ENCODE results near the gene GHRHR. TPM values are rescaled to one million over a fixed set of nuclear protein-coding genes. Genes with fewer than 3 reads are reported as not detected.

GHRHR gene
- total RNA-seq, 6 experiments from 2014 or later = 0.37 to 0.60 (median 0.59) TPM; not detected in 3

DNA sequence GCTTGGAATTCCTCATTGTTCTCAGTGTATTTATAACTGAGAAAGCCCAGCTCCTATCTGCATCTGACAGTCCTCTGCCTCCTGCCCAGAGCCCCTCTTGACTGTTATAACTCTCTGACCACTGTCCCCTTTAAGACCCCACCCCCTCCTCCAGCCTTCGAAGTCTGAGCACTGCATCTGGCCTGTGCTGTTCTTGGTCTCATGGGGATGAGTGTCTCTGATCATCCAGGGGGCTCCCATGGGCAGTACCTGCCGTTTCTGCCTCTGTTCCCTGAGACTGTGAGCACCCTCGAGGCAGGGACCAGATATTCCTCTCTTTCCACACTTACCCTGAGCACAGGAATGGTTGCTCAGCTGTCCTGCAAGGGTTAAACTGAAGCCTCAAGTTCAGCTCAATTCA is 7.7 kb downstream of the GHRHR start:
- intact Hi-C loops (cut with DNase I) = no loop called here
- Histone ChIP-seq H3K9me3 (no peaks in the 10 kb centered on the region), H3K27ac (no peak overlapping the region), H3K4me3 (no peak overlapping the region), H3K36me3 (no peaks in the 10 kb centered on the region), H3K4me1 (no peaks in the 10 kb centered on the region), H3K27me3 (no peaks in the 10 kb centered on the region)
- no peak for ATAC-seq
- TF ChIP-seq, protein P1, sequence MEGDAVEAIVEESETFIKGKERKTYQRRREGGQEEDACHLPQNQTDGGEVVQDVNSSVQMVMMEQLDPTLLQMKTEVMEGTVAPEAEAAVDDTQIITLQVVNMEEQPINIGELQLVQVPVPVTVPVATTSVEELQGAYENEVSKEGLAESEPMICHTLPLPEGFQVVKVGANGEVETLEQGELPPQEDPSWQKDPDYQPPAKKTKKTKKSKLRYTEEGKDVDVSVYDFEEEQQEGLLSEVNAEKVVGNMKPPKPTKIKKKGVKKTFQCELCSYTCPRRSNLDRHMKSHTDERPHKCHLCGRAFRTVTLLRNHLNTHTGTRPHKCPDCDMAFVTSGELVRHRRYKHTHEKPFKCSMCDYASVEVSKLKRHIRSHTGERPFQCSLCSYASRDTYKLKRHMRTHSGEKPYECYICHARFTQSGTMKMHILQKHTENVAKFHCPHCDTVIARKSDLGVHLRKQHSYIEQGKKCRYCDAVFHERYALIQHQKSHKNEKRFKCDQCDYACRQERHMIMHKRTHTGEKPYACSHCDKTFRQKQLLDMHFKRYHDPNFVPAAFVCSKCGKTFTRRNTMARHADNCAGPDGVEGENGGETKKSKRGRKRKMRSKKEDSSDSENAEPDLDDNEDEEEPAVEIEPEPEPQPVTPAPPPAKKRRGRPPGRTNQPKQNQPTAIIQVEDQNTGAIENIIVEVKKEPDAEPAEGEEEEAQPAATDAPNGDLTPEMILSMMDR (IDR thresholded peaks at IDR 0.05) = no peak
- no peak for TF ChIP-seq POLR2A (IDR thresholded peaks at IDR 0.05)
- WGBS (ENCODE audit: insufficient coverage, low coverage, low lambda C conversion rate, missing lambda C conversion rate) = 31% methylated on average over 3 of the region's 3 CpGs
- no peak for DNase-seq

DNA sequence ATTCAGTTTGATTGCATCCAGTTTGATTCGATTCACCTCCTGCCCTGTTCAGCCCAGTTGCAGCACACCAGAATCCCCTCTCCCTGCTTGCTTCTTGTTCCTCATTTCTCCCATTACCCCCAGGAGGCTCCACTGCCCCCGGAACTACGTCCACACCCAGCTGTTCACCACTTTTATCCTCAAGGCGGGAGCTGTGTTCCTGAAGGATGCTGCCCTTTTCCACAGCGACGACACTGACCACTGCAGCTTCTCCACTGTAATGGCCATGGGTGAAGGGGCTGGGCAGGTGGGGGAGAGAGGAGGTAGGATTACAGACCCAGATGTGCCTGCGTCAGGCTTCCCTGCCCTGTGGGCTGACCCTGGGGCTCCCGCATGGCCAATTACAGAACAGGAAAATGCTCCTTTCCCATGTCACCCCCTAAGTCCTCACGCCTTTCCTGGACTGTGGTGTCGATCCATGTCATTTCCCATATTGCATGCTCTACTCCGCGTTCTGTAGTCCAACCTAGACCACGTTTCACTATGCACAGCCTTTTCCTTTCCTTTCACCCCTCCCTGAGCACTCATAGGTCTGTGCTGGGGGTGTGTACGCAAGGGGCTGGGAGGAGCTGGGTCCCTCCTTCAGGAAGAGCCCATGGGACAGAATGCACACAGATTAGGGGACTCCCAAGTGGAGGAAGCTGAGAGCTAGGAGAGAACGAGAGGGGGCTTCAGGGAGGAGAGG is 8.2 kb downstream of the GHRHR start:
- intact Hi-C loops (cut with DNase I) = no loop called here
- Histone ChIP-seq H3K4me1 (no peaks in the 10 kb centered on the region), H3K4me3 (no peak overlapping the region), H3K27me3 (no peaks in the 10 kb centered on the region), H3K9me3 (no peaks in the 10 kb centered on the region), H3K27ac (no peak overlapping the region), H3K36me3 (no peaks in the 10 kb centered on the region)
- TF ChIP-seq POLR2A (IDR thresholded peaks at IDR 0.05) = no peak
- TF ChIP-seq, protein P1 (IDR thresholded peaks at IDR 0.05) = no peak
- WGBS (ENCODE audit: insufficient coverage, low coverage, low lambda C conversion rate, missing lambda C conversion rate) = 29% methylated on average over 11 of the region's 15 CpGs
- ATAC-seq (no peak), DNase-seq (no peak)

DNA sequence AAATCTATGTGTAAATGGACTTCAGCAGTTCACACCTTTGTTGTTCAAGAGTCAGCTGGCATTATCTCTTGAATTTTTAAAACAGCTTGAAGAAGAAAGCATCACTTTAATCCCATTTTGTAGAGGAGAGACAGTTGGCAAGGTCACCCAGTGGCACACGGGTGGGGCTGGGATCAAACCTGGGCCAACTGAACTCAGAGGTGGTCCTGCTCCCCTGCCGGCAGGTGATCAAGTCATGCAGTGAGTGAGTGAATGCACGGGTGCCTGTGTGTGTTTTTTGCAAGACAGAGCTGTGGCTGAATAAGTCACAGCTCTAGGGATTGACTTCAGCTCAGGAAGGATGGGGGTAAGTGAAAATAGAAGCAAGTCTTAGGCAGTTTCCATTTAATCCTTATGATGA is 9.5 kb downstream of the GHRHR start:
- WGBS (ENCODE audit: insufficient coverage, low coverage, low lambda C conversion rate, missing lambda C conversion rate) = 49% methylated on average over 3 of the region's 3 CpGs
- no peaks in the 10 kb centered on the region for H3K9me3 ChIP-seq
- no peak overlapping the region for H3K4me3 ChIP-seq
- H3K27me3 ChIP-seq = no peaks in the 10 kb centered on the region
- intact Hi-C loops (cut with DNase I) = no loop called here
- DNase-seq = no peak
- no peaks in the 10 kb centered on the region for H3K36me3 ChIP-seq
- no peak overlapping the region for H3K27ac ChIP-seq
- H3K4me1 ChIP-seq = no peaks in the 10 kb centered on the region
- TF ChIP-seq, protein P1 (IDR thresholded peaks at IDR 0.05) = no peak
- no peak for TF ChIP-seq POLR2A (IDR thresholded peaks at IDR 0.05)
- ATAC-seq = no peak

DNA sequence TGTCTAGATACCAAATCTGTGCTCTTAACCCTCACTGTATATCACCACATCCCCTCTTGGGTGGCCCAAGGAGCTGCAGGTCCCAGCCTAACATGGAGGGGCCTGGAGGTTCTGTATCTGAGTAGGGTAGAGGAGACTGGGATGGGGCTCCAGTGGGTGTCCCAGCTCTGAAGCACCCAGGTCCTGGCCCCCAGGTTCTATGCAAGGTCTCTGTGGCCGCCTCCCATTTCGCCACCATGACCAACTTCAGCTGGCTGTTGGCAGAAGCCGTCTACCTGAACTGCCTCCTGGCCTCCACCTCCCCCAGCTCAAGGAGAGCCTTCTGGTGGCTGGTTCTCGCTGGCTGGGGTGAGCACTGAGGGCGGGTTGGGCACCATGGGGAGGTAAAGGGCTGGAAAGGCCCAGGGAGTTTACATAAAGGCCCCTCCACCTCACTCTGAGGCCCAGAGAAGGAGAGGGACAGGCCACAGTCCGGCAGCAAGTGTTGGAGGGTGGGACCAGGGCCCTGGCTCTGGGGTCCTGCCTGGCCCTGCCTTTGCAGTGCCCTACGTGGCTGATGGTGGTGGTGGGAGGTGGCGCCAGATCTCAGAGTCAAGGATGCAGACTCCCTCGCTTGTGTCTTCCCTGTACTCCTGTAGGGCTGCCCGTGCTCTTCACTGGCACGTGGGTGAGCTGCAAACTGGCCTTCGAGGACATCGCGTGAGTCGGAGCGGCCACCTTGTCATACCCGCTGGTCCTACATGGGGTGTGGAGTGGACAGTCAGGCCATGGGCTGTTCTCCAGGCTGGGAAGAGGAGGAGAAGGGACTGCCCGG is 10.2 kb downstream of the GHRHR start:
- Histone ChIP-seq H3K36me3 (no peaks in the 10 kb centered on the region), H3K4me3 (no peak overlapping the region), H3K4me1 (no peaks in the 10 kb centered on the region), H3K27ac (no peak overlapping the region), H3K9me3 (no peaks in the 10 kb centered on the region), H3K27me3 (no peaks in the 10 kb centered on the region)
- TF ChIP-seq, protein P1 (IDR thresholded peaks at IDR 0.05) = no peak
- no peak for TF ChIP-seq POLR2A (IDR thresholded peaks at IDR 0.05)
- 79% methylated on average over 3 of the region's 18 CpGs for WGBS (ENCODE audit: insufficient coverage, low coverage, low lambda C conversion rate, missing lambda C conversion rate)
- intact Hi-C loops (cut with DNase I) = no loop called here
- ATAC-seq (no peak), DNase-seq (no peak)
